ENCODE results near the gene SH3RF2.

SH3RF2 gene

GRCh38 chr5:146013761-146014160 lies 77.4 kb downstream of the SH3RF2 start:
- no peak for DNase-seq

DNA sequence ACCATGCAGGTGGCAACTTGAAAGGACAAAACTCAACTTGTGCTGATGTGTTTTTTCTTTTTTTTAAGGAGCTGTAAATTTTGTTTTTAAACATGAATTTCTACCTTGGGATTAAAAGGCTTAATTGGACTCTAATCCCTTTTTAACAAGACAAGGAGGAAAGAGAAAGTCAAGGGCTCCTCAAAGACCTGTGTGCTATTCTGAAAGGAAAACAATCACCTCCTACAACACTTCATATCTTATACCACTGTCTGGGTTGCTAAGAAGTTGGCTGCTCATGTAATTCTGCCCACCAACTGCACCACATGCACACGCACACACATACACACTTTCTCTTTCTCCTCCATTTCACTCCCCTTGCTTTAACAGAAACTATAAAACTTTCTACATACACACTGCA lies 78.6 kb downstream of the SH3RF2 start:
- no peak for DNase-seq

- DNase-seq, result no peak
These were observed 80.5 kb downstream of the SH3RF2 start for GRCh38 chr5:146016764-146017484.

DNA sequence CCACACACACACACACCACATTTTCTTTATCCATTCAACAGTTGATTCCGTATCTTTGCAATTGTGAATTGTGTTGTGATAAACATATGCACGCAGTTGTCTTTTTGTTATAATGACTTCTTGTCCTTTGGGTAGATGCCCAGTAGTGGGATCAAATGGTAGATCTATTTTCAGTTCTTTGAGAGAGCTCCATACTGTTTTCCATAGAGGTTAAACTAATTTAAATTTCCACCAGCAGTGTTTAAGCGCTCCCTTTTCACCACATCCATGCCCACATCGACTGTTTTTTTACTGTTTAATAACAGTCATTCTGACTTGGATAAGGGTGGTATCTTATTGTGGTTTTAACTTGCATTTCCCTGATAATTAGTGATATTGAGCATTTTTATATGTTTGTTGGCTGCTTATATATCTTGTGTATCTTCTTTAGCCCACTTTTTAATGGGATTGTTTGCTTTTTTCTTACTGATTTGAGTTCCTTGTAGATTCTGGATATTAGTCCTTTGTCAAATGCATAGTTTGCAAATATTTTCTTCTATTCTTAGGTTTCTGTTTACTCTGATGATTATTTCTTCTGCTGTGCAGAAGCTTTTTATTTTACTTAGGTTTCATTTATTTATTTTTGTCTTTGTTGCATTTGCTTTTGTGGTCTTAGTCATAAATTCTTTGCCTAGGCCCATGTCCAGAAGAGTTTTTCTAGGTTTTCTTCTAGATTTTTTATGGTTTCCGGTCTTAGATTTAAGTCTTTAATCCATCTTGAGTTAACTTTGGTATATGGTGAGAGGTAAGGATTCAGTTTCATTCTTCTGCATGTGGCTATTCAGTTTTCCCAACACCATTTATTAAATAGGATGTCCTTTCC lies 82.4 kb downstream of the SH3RF2 start:
- no peak for DNase-seq

GRCh38 chr5:146020100-146020499 lies 83.7 kb downstream of the SH3RF2 start:
- no peak for DNase-seq

GRCh38 chr5:146024034-146024433 lies 87.7 kb downstream of the SH3RF2 start:
- DNase-seq, result no peak

DNA sequence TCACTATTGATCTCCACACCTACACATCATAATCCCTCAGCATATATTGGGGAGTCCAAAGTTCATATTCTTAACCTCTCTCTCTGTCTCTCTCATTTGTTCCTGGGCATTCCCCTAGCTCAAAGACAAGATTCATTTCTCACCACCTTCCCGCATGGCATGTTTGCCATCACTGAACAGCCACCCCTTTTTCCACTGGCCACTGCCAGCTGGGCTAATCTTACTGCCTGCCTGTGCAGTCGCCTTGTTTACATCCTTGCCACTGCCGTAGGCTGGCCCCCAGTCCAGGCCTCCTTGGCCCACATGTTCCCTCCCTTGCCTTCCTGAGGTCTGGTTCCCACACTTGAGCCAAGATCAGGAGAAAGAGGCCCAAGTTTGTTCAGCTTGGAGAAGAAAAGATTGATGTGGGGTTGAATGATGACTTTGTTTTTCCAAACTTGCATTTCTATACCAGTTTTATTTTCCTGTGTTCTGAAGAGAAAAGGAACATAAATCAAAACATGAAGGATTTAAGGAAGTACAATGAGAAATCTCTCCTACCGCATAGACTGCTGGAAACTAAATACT lies 88.8 kb downstream of the SH3RF2 start:
- DNase-seq, result no peak

DNA sequence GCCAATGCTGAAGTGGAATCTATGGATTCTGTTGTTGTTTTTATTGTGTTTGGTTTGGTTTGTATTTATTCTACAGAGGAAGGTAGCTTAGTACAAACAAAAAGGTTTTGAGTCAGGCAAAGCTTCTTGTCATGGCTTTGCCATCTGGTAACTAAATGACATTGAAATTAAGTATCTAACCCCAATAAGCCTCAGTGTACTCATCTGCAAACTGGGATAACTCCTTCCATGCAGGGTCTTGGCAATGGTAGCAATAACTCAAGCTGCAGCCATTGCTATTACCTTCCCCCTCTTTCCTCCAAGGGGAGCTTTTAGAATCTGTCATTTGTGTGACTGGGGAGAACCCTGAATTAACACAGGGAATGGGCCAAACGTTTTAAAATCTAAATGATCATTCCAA lies 89.3 kb downstream of the SH3RF2 start:
- DNase-seq, result no peak

GRCh38 chr5:146026307-146027010 lies 90.1 kb downstream of the SH3RF2 start:
- no peak for DNase-seq

GRCh38 chr5:146027751-146028150 lies 91.4 kb downstream of the SH3RF2 start:
- peak; percentile 62 for DNase-seq

- no peak for DNase-seq
These were observed 96.5 kb downstream of the SH3RF2 start for GRCh38 chr5:146032911-146033310.

DNA sequence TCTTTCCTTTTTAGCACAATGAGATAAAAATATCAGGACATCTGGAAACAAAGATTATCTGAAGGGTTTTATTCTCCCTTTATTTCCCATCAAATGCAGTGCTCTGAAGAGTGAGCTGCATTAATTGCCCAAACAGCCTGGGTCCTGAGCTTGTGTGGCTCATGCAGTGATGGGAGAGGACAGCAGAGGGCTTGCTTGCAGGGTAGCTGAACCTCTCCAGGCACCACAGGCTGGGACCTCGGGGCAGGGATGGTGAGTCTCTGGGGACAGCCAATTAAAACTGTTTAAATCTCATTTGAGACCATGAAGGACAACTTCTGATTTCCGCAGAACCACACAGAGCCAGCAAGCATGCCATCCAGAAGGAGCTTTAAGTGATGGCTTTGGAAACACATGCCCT lies 97.7 kb downstream of the SH3RF2 start:
- no peak for DNase-seq

DNA sequence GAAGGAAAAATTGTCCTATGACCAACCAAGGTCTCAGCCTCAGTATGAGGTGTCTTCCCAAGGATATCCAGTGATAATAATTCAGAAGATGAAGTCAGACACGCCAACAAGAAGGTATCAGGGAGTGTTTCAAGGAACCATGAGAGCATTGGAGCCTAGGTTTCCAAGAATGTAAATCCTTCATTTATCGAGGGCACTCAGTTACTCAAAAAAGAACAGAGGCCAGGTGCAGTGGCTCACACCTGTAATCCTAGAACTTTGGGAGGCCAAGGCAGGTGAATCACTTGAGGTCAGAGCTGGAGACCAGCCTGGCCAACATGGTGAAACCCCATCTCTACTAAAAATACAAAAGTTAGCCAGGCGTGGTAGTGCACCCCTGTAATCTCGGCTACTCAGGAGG lies 98.2 kb downstream of the SH3RF2 start:
- DNase-seq, result no peak

DNA sequence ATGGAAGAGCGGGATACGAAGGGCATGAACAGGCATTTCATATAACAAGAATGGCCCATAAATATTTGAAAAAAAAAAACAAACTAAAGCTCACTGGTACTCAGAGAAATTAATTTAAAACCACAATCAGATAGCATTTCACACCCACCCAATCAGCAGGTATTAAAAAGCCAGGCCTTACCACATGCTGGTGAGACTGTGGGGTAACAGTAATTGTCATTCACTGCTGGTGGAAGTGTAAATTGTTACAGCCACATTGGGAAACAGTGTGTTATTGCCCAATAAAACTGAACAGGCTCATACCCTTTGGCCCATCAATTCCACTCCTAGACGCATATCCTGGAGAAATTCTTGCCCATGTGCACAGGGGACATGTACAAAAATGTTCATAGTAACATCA lies 103.0 kb downstream of the SH3RF2 start:
- DNase-seq, result no peak

GRCh38 chr5:146040527-146040926 lies 104.1 kb downstream of the SH3RF2 start:
- DNase-seq, result no peak

GRCh38 chr5:146041180-146041789 lies 104.9 kb downstream of the SH3RF2 start:
- no peak for DNase-seq

GRCh38 chr5:146042628-146043279 lies 106.4 kb downstream of the SH3RF2 start:
- DNase-seq, result no peak

GRCh38 chr5:146043722-146044121 lies 107.3 kb downstream of the SH3RF2 start:
- DNase-seq, result no peak

DNA sequence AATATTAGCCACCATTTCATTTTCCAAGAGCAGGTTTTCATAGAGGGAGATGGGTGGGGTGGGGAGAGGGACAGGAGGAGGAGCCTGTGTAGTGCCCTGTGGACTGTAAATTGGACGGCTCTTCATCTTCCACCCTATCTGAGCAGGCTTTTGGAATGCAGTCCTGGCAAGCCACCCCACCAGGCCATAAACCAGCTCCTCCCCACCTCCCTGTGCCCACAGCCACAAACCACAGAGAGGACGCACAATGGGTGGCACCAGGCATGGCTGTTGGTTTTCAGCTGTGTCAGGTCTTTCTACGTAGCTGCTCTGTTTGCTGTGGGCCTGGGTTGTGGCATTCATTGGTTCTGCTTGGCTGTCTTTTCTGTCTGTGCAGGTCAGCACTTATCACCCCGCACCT lies 111.0 kb downstream of the SH3RF2 start:
- peak; percentile 62 for DNase-seq

- DNase-seq, result peak; percentile 74
These were observed 112.8 kb downstream of the SH3RF2 start for GRCh38 chr5:146048994-146049703.

- no peak for DNase-seq
These were observed 113.3 kb downstream of the SH3RF2 start for GRCh38 chr5:146049704-146050026.

DNA sequence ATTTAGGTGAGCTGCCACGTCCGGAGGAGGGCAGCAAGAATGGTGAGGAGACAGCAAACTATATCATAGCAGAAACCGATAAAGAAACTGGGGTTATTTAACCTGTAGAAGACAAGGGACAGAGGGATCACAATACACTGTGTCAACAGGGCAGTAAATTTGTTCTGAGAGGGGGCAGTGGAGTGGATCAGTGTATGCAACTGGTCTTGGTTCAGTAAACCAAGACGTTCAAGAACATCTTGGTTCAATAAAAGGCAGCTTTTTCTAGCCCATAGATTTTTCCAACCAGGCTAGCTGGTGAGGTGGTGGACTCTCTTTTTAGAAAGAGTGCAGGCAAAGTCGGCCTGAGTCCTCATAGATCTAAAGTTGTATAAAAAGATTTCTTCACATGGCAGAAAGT lies 113.7 kb downstream of the SH3RF2 start:
- no peak for DNase-seq

Data from islet precursor cell (in vitro differentiated cells).